ENCODE measurements around the gene PGBD5.

Gene PGBD5

GRCh38 chr1:230441183-230442029, 15.3 kb upstream of the PGBD5 start:
- ATAC-seq (replicated peaks) (no peak), DNase-seq (no peak)
- Mint-ChIP-seq H3K4me3 (no peak overlapping the region), H3K36me3 (peaks cover 0 to 4% of the 10 kb centered on the region in 2 donors), H3K27ac (no peak overlapping the region), H3K27me3 (peaks cover 33 to 34% of the 10 kb centered on the region in 2 donors), H3K4me1 (no peaks in the 10 kb centered on the region), H3K9me3 (peaks cover 5 to 11% of the 10 kb centered on the region in 2 donors)

- Mint-ChIP-seq H3K27me3 (peaks cover 11 to 27% of the 10 kb centered on the region in 2 donors), H3K4me3 (no peak overlapping the region), H3K27ac (no peak overlapping the region), H3K36me3 (peaks cover 0 to 4% of the 10 kb centered on the region in 2 donors), H3K4me1 (no peaks in the 10 kb centered on the region), H3K9me3 (peaks cover 4 to 5% of the 10 kb centered on the region in 2 donors)
- no peak for ATAC-seq (replicated peaks)
- DNase-seq, result no peak
Observed at GRCh38 chr1:230435108-230435507, 9.0 kb upstream of the PGBD5 start.

DNA sequence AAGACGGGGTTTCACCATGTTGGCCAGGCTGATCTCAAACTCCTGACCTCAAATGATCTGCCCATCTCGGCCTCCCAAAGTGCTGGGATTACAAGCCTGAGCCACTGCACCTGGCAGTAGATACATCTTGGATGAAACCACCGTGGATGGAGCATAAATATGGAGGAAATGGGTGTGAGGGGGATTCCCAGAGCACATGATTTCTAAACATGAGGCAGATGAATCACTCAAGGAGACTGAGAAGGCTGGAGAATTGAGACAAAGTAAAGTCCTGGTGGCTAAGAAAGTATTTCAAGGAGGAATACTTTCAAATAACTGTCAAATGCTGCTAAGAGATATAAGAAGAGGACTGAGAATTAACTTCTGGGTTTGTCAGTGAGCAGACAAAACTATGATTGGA, 5.4 kb upstream of the PGBD5 start:
- H3K27me3 Mint-ChIP-seq, result peaks cover 23 to 28% of the 10 kb centered on the region in 2 donors
- H3K27ac Mint-ChIP-seq, result no peak overlapping the region
- H3K9me3 Mint-ChIP-seq, result no peaks in the 10 kb centered on the region
- ATAC-seq (replicated peaks) (no peak), DNase-seq (no peak)
- H3K36me3 Mint-ChIP-seq, result no peaks in the 10 kb centered on the region
- H3K4me3 Mint-ChIP-seq, result no peak overlapping the region
- peaks cover 0 to 4% of the 10 kb centered on the region in 2 donors for H3K4me1 Mint-ChIP-seq

GRCh38 chr1:230430499-230430898, 4.4 kb upstream of the PGBD5 start:
- DNase-seq (no peak), ATAC-seq (replicated peaks) (no peak)
- peaks cover 0 to 4% of the 10 kb centered on the region in 2 donors for H3K4me1 Mint-ChIP-seq
- no peak overlapping the region for H3K4me3 Mint-ChIP-seq
- no peaks in the 10 kb centered on the region for H3K9me3 Mint-ChIP-seq
- no peak overlapping the region for H3K27ac Mint-ChIP-seq
- no peaks in the 10 kb centered on the region for H3K36me3 Mint-ChIP-seq
- peaks cover 17 to 28% of the 10 kb centered on the region in 2 donors for H3K27me3 Mint-ChIP-seq

GRCh38 chr1:230429067-230429735, 3.1 kb upstream of the PGBD5 start:
- Mint-ChIP-seq H3K4me1 (peaks cover 5 to 11% of the 10 kb centered on the region in 2 donors), H3K36me3 (no peaks in the 10 kb centered on the region), H3K4me3 (no peak overlapping the region), H3K27me3 (peaks cover 30 to 39% of the 10 kb centered on the region in 2 donors), H3K27ac (no peak overlapping the region), H3K9me3 (no peaks in the 10 kb centered on the region)
- ATAC-seq (replicated peaks), result no peak
- DNase-seq, result no peak

DNA sequence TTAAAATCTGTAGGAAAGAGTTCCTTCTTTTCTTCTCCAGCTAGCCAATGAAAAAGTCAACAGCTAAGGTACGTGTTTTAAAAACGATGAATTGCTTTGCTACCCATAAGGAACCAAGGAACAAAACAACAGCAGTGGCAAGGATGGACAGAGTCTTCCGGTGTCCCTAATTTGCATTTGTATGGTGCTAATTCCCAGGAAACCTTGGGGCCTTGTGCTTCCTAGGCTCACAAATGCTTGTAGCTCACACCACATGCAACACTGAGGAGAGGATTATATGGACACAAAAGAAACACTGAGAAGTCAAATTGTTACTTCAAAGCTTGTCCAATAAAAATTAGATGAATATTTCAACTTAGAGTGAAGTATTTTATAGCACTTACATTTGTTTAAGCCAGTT, 1.8 kb upstream of the PGBD5 start:
- Mint-ChIP-seq H3K4me1 (peaks cover 5 to 11% of the 10 kb centered on the region in 2 donors), H3K27ac (no peak overlapping the region), H3K27me3 (peaks cover 36 to 48% of the 10 kb centered on the region in 2 donors), H3K9me3 (no peaks in the 10 kb centered on the region), H3K4me3 (no peak overlapping the region), H3K36me3 (no peaks in the 10 kb centered on the region)
- DNase-seq, result no peak
- ATAC-seq (replicated peaks), result no peak

- no peaks in the 10 kb centered on the region for H3K9me3 Mint-ChIP-seq
- H3K27ac Mint-ChIP-seq, result no peak overlapping the region
- peaks cover 43 to 55% of the 10 kb centered on the region in 2 donors for H3K27me3 Mint-ChIP-seq
Observed at GRCh38 chr1:230427094-230427876, 1.2 kb upstream of the PGBD5 start.

GRCh38 chr1:230425252-230426091, 660 bp downstream of the PGBD5 start:
- Mint-ChIP-seq H3K9me3 (no peaks in the 10 kb centered on the region), H3K27me3 (peaks cover 57 to 62% of the 10 kb centered on the region in 2 donors), H3K4me1 (peaks cover 7 to 11% of the 10 kb centered on the region in 2 donors), H3K36me3 (no peaks in the 10 kb centered on the region), H3K4me3 (peak overlapping the region; percentile 60 to 67), H3K27ac (no peak overlapping the region)
- no peak for ATAC-seq (replicated peaks)
- no peak for DNase-seq

More at GRCh38 chr1:230427094-230427876, 1.2 kb upstream of the PGBD5 start:
- Mint-ChIP-seq H3K4me3 (peak overlapping the region; percentile 61), H3K36me3 (no peaks in the 10 kb centered on the region), H3K4me1 (peaks cover 7 to 11% of the 10 kb centered on the region in 2 donors)
- DNase-seq (no peak), ATAC-seq (replicated peaks) (no peak)

DNA sequence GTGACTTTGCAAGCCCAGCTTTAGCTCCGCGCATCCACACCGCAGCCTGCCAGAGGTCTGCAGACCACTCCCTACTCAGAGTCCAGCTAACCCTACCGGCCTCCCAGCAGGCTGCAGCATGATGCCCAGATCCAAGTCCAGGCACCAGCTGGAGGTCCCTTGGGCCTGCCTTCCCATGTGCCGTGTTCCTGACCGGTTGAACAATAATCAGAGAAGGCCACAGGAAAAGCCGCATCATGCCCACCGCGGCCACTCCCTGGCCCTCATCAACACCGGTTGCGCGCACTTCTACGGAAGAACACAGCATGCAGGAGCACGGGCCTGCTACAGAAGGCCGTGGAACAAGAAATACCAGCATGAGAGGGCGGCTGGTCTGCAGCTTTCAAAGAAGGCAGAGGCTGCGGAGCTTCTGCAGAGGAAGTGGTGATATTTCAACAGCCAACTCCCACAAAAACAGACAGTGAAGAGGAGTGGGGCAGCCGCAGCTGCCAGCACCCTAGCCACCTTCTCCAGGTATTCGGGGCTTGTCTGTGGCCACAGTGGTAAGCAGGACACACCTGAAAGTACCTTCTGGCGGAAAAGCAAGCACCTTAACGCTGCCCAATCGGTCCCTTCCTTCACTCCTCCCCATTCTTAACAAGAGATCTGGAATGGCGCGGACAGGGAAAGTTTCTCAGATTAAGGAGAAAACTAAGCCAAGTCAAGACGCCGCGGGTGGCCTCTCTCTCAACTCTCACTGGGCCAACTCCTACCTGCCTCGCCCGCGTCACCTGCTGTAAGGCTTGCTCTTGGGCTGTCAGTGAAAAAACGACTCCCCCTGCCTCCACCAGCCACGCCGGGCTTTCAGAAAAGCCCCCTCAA, 1.5 kb downstream of the PGBD5 start:
- peaks cover 63 to 67% of the 10 kb centered on the region in 2 donors for H3K27me3 Mint-ChIP-seq
- H3K27ac Mint-ChIP-seq, result no peak overlapping the region
- no peaks in the 10 kb centered on the region for H3K36me3 Mint-ChIP-seq
- ATAC-seq (replicated peaks), result no peak
- DNase-seq, result no peak
- peak overlapping the region; percentile 60 to 67 for H3K4me3 Mint-ChIP-seq
- H3K9me3 Mint-ChIP-seq, result peaks cover 2 to 4% of the 10 kb centered on the region in 2 donors
- H3K4me1 Mint-ChIP-seq, result peaks cover 7 to 11% of the 10 kb centered on the region in 2 donors

DNA sequence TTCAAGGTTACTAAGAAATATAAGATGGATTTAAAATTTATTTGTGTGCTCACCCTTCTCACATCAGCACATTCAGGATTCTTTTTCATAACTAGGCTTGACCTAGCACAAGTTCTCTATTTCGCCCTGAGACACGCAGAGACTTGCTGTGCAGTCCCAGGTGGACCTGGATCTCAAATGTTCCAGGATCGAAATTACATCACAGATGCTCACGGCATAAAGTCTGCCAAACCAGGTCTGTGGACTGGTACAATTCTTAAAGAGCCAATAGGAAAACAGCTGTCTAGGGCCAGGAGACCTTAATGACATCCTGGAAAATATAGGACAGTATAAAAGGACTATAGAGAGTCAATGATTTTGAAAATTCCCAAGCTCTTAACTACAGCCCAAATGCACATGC, 2.2 kb downstream of the PGBD5 start:
- H3K9me3 Mint-ChIP-seq, result peaks cover 2 to 4% of the 10 kb centered on the region in 2 donors
- DNase-seq, result no peak
- H3K27me3 Mint-ChIP-seq, result peaks cover 63 to 64% of the 10 kb centered on the region in 2 donors
- no peak for ATAC-seq (replicated peaks)
- no peak overlapping the region for H3K27ac Mint-ChIP-seq
- H3K4me1 Mint-ChIP-seq, result peaks cover 7 to 11% of the 10 kb centered on the region in 2 donors
- no peaks in the 10 kb centered on the region for H3K36me3 Mint-ChIP-seq
- no peak overlapping the region for H3K4me3 Mint-ChIP-seq

- Mint-ChIP-seq H3K4me1 (peaks cover 7 to 11% of the 10 kb centered on the region in 2 donors), H3K27ac (no peak overlapping the region), H3K4me3 (no peak overlapping the region), H3K36me3 (no peaks in the 10 kb centered on the region), H3K9me3 (peaks cover 2 to 4% of the 10 kb centered on the region in 2 donors), H3K27me3 (peaks cover 63 to 67% of the 10 kb centered on the region in 2 donors)
- no peak for ATAC-seq (replicated peaks)
- no peak for DNase-seq
Observed at GRCh38 chr1:230423261-230423660, 2.9 kb downstream of the PGBD5 start.

- H3K27me3 Mint-ChIP-seq, result peaks cover 66 to 67% of the 10 kb centered on the region in 2 donors
- ATAC-seq (replicated peaks) (no peak), DNase-seq (no peak)
- no peaks in the 10 kb centered on the region for H3K36me3 Mint-ChIP-seq
- peaks cover 7 to 11% of the 10 kb centered on the region in 2 donors for H3K4me1 Mint-ChIP-seq
- H3K9me3 Mint-ChIP-seq, result peaks cover 2 to 4% of the 10 kb centered on the region in 2 donors
- H3K27ac Mint-ChIP-seq, result no peak overlapping the region
- H3K4me3 Mint-ChIP-seq, result no peak overlapping the region
Observed at GRCh38 chr1:230422221-230422981, 3.7 kb downstream of the PGBD5 start.
